Astrocyte (in vitro differentiated cells and primary cell): ENCODE data around the gene MOXD1.

ENCODE experiments used
- CTCF ChIP-seq: IDR thresholded peaks from 2 replicates; pipeline ENCODE4 v1.5.1; 2011; ENCODE audit warnings: low read depth, mild to moderate bottlenecking, inconsistent platforms, low read length, moderate library complexity; ENCODE audit not compliant: insufficient read depth
- EZH2 ChIP-seq: IDR thresholded peaks from 2 replicates; pipeline ENCODE4 v1.6.1; 2012; ENCODE audit warnings: mild to moderate bottlenecking, low read length, inconsistent platforms; ENCODE audit not compliant: insufficient read depth

- TF ChIP-seq CTCF (no peak), EZH2 (no peak)
These were observed 31.7 kb downstream of the MOXD1 start for GRCh38 chr6:132369526-132369925.
